HK-2 (cell line): Measurements from ENCODE around the gene C1QTNF1.

Source experiments
- DNase-seq: peaks from one replicate; pipeline ENCODE4 v3.0.0-alpha.2; 2018; ENCODE audit not compliant: unreplicated experiment

C1QTNF1 gene

DNA sequence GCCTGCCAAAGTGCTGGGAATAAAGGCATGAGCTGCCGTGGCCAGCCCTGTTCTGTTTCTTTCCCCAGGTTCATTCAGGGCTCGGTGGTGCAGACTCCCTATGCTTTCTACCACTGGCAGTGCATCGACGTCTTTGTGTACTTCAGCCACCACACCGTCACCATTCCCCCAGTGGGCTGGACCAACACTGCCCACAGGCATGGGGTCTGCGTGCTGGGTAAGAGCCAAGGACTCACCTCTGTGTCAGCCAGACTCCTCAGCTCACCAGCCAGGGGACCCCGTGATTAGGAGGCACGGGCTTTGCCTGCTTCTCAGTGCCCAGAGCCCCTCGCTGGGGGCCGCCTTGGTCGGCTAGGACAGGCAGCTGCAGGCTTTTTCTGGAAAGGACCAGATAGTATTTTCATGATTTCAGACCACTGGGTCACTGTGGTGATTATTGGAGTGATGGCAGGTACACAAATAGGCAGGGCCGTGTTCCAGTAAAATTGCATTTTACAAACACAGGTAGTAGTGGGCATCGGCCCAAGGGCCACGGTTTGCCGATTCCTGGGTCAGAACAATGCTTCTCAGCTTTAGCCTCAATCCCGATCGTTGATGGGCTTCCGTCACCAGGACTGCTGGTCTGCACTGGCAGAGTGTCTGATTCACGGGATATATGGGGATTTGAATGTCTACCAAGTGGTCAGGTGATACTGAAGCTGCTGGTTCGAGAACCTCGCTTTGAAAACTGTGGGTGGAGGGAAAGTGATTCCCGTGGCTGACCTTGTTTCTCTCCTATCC, 55.6 kb downstream of the C1QTNF1 start:
- no peak for DNase-seq

DNA sequence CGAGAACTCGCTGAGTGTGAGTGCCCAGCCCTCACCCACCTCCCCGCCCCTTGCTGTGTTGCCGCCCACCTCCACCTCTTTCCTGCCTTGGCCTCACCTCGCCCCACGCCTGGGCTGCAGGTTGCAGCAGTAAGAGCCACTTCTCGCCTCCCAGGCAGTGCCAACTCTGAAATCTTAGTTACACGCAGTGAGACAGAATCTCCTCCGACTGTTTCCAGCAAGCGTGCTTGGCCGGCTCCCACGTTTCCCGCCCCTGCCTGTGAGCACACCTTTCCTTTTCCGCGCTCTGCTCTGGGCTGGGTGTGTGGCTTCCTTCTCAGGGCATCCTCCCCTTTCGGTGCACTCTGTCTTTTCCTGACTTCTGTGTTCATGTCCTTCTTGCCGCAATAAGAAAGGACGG, 56.4 kb downstream of the C1QTNF1 start:
- DNase-seq, result no peak

DNA sequence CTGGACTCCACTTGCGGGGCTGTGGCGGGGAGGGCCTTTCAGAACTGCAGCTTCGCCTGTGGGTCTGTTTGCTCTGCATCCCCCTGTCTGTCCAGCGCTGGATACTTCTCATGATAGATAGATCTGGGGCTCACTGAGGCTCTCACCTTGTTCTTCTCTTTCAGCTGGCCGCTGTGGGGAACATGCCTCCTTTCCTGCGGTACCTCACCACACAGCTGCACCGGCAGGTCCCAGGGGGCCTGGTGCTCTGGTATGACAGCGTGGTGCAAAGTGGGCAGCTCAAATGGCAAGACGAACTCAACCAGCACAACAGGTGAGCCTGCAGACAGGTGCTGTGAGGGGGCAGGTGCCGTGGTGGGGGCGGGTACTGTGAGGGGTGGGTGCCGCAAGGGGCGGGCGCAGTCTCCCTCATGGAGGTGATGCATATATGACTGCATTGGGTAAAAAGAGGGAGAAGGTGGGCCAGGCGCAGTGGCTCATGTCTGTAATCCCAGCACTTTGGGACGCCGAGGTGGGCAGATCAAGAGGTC, 56.9 kb downstream of the C1QTNF1 start:
- no peak for DNase-seq

DNA sequence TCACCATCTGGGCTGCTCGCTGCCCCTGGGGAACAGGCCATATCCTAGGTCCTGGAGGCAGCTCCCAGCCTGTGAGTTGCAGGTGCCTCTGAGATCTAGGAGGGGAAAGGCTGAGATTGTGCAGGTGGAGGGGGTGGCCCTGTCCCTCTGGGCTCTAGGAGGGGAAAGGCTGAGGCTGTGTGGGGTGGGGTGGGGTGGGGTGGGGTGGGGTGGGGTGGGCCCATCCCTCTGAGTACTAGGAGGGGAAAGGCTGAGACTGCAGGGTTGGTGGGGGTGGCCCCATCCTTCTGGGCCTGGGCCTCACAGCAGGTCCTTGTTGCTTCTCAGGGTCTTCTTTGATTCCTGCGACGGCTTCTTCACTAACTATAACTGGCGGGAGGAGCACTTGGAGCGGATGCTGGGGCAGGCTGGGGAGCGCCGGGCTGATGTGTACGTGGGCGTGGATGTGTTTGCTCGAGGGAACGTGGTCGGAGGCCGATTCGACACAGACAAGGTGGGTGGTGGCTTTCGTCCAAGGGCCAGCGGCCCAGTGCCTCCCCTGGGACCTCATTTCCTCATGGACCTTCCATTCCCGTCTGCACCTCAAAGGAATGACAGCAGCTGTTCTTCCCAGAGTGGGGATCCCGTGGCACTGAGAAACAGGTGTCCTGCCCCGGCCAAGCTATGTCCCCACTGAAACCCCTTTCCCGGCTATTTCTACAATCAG, 57.8 kb downstream of the C1QTNF1 start:
- DNase-seq, result no peak

DNA sequence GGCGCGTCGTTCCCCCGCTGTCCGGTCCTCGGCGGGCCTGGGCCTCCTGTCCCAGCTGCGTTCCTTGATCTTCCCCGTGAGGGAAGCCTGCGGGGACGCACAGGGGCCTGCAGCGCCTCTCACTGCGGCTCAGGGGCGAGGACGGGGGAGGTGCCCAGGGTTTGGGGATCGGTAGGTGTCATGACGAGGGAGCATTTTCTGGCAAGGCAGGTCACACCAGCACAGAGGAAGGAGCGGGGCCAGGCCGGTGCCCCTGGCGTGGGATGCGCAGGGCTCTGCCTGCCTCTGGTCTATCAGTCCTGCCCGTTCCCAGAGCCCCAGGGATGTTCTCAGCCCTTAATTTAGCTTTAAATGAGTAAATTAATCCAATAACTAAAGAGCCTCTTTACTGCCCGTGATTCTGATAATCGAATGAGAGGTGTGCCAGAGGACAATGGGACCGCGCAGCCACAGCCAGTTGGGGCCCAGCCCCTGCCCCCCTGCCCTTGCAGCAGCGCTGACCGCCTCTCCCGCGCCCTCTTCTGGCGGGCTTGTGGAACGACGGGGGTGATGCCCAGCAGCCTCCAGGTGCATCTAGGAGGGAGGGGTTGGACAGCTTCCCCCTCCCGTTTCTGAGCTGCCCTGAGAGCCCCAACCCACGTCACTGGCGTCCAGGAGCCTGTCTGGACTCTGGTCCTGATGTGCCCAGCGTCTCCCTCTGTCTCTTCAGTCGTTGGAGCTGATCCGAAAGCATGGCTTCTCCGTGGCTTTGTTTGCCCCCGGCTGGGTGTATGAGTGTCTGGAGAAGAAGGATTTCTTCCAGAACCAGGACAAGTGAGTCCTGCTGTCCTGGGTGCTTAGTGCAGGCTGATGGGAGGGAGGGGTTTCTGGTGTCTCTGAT, 58.6 kb downstream of the C1QTNF1 start:
- peak; percentile 49 for DNase-seq

DNA sequence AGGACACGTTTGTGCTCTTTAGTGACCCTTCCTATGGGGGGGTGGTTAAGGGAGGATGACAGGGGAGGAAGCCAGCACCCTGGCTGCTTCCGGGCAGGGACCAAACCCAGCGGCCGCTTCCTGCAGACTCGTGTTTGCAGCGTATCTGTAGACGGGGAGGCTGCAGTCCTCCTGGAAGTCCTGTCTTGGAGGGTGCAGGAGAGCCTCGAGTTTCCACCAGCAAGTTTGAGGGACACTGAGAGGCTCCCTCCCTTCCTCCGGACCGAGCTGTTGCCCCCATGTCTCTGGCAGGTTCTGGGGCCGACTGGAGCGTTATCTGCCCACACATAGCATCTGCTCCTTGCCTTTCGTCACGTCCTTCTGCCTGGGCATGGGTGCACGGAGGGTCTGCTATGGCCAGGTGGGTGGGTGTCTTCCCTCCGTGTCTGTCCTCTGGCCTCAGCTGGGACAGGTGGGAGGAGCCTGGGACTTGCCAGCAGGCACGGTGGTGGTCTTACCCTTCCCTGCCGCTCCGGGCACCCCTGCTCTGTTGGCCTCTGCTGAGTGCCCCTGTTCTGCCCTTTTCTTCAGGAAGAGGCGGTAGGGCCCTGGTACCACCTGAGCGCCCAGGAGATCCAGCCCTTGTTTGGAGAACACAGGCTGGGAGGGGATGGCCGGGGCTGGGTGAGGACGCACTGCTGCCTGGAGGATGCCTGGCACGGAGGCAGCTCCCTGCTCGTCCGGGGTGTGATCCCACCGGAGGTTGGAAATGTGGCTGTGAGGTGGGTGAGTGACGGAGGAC, 59.4 kb downstream of the C1QTNF1 start:
- no peak for DNase-seq

DNA sequence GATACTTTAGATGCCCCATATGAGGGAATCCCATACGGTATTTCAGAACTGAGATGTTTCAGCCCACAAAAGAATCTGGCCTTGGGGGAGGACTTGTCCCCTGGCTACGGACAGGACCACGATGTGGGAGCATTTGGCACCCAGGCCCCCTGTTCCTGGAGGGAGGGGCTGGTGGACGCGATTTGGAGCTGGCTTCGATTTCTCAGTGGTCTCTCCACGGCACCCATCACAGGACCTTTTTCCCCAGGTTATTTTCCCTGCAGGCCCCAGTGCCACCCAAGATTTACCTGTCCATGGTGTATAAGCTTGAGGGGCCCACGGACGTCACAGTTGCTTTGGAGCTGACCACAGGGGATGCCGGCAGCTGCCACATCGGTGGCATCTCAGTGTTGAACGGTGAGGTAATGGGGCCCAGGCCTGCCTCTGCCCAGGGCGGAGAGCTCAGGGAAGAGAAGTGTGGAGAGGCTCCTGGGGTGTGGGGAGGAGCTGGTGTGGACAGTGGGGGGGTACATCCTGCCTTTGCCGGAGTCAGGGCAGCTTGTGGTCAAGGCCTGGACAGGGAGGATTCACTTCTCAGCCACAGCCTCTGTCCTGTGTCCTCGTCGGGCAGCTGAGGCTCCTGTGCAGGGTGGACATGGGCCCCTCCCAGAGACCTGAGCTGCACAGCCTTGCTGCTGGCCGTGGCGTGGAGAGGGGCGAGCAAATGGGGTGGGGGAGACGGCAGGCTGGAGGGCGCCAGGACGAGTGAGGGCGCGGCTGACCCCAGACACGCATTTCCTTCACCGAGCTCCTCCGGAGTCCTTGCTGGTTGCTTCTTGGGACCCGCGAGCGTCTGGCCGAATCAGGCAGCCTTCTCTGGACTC, 60.6 kb downstream of the C1QTNF1 start:
- DNase-seq, result no peak

DNA sequence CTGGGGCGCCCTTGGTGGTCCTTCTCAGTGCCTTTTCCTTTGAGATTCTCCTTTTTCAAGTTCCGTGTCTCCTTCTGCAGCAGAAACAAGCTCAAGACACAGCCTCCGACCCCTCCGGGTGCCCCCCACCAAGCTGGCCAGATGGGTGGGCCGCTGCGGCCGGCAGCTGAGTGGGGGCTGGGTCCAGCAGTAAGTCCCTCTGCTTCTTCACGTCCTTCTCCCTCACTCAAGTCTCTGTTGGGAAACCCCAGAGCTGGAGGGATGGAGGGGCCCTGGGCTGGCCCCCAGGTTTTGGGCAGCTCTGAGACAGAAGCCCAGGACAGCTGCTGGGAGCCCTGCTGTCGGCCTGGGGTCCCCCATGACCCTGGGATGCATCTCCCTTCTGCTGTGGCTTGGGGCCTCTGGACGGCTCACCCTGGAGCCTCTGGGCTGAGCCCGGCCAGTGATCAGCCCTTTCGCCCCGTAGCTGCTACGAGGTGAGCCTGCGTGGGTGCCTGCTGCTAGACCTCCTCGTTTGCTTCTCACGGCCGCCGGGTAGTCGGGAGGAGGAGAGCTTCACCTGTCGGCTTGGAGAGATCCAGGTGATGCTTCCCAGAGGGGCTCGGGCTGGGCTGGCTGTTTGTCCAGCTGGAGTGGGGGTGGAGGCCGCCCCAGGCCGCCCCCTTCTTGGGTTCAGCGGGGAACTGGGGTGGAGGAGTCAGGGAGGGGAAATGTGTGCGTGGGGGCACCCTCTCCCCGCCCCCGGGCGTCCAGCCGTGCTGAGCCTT, 61.4 kb downstream of the C1QTNF1 start:
- DNase-seq, result no peak

DNA sequence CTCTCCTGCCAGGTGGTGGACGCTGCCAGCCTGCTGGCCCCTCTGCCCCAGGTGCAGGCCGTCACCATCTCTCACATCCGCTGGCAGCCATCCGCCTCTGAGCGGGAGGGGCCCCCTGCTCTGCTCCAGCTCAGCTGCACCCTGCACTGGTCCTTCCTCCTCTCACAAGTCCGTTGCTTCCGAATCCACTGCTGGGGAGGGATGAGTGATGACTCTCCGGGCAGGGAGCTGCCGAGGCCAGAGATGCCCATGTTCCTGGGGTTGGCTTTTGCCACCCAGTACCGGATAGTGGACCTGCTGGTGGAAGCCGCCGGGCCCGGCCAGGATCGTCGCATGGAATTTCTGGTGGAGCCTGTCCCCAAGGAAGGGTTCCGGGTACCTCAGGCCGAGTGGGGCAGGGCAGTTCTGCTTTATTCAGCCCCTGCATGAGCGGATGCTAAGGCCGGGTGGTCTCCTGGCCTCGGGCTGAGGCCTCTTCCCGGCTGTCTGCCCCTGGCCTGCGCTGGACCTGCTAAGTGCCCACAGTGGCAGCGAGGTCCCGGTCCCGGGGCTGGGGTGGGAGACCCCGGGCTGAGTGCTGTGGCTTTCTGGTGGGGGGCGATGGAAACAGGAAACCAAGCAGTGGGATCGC, 62.1 kb downstream of the C1QTNF1 start:
- no peak for DNase-seq

DNA sequence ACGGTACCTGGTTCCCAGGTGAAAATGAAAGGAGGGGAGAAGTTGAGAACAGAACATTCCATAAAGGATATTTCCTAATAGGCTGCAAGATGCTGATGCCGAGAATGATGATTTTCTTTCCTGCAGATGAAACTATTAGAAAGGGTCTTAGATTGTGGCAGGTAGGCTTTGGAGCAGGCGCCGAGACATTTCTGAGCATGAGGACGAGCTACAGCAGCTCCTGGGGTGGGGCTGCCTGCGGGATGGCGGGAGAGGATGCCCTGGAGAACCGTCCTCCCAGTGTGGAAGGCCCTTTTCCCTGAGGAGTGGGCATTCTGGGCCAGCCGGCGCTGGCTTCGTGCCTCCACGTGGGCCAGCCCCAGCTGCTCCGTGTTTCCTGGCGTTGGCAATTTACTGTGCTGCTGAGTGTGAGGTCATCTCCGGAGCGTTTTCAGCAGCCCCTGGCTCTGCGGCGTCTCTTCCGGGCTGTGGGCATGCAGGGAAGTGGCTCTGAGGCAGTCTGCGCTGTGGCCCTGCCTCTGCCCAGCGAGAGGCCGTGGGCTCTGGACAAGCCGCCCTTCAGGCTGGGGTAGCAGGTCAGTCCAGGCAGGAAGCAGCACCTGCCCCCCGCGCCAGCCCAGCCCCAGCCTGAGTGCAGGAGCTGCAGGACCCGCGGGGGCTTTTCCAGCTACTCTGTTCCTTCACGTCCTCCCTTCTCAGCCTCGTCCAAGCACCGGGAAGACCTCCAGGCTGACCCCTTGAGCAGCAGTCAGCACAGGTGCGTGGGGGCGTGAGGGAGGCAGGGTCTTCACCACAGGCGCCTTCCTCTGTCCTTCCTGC, 62.8 kb downstream of the C1QTNF1 start:
- DNase-seq, result no peak

DNA sequence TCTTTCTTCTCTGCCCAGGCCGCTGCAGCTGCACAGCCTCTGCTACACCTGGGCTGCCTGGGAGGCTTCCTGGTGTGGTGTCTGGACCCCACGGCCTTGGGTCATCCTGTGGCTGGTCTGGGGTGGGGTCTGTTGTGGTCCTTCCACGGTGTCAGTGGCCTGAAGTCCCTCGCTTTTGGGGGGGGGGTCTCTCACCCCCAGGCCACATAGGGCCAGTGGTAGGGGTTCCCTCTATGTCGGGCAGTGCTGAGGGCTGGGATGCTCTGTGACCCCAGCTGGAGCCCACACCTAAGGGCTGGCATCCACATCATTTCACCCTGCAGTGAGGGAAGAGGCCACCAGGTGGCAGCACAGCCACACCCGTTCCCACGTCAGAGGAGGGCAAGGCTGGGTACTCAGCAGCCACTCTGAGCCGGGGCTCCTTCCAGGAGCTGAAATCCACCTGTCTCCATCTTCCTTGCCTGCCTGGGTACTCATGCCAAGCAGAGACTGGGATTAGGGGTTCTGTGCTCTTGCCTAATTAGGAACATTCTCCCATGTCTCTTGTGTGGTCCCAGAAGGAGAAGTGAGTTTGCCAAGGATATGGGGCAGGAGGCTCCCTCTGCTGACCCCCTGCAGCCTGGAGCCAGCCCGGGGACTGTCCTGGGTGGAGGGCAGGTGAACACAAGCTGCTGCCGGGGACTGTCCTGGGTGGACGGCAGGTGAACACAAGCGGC, 63.6 kb downstream of the C1QTNF1 start:
- DNase-seq, result peak; percentile 76

DNA sequence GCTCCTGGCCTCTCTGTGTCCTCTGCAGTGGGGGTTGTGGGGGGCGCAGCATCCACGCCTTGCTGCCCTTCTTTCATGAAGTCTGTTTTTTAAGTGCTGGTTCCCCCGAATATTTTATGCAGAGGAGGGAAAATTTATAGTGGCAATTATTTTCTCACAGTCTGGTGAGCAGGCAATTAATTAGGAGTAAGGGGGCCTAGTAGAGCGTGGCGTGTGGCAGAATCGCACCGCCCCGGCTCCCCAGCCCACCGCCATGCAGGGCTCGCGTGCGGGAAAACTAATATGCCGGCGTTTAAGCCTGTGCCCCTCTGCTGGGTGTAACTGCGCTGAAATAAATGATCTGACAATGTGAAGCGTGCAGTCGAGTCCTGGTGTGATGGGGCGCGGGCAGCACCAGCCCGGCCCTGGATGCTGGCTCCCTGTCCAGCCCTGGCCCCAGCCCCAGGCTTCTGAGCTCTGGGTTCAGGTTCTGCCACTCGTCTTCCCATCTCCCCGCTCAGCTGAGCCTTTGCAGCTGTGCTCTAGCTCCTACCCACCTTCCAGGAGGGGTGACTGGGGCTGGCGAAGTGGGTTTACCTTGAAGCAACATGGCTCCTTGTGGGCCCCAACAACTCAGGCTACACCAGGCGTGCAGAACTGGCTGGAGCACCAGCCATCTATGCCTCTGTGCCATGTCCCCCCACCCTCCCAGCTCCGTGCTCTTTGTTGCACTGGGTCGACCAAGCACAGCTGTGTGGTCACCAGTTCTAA, 64.5 kb downstream of the C1QTNF1 start:
- no peak for DNase-seq

DNA sequence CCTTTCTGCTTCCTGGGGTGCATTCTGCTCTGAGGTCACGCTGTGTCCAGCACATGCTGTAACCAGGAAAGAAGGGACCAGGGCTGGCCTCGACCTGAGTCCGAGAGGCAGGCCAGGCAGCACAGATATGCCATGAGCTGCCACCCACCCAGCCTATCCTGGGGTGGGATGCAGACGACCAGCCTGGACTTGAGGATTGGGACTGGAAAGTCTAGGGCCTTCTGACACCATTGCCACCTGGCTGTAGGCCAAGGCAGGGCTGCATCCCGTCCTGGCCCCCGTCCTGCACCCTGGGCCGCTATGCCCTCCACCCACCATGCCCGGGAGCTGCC, 65.0 kb downstream of the C1QTNF1 start:
- no peak for DNase-seq

DNA sequence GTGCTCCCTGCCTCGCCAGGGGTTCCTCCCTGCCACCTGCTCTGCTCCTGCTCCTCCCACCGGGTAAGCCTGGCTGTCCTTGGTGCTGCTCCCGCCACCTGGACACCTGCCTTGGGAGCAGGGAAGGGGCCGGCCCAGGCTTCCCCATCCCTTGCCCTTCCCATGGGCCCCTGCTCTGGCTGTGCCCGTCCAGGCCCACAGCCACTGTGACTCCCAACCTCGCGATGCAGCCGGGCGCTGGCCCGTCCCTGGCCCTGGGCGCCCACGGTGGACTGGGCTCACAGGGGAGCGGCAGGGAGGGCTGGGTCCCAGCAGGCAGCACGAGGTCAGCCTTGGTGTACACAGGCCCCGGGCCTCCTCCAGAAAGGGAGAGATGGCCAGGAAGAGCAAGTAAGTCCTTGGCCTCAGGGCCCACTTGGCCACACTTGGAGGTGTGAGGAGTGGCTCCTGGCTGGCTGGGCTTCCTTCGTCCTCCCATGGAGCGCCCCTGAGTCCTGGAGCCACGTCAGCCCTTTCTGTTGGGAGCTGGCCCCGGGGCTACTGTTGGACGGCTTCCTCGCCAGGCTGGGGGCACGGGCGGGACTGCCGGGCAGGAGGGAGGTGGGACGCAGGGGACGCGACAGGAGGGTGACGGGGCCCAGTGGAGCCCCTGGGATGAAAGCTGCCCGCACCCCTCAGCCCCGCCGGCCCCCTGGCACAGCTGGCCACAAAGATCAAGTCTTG, 65.9 kb downstream of the C1QTNF1 start:
- DNase-seq, result no peak

DNA sequence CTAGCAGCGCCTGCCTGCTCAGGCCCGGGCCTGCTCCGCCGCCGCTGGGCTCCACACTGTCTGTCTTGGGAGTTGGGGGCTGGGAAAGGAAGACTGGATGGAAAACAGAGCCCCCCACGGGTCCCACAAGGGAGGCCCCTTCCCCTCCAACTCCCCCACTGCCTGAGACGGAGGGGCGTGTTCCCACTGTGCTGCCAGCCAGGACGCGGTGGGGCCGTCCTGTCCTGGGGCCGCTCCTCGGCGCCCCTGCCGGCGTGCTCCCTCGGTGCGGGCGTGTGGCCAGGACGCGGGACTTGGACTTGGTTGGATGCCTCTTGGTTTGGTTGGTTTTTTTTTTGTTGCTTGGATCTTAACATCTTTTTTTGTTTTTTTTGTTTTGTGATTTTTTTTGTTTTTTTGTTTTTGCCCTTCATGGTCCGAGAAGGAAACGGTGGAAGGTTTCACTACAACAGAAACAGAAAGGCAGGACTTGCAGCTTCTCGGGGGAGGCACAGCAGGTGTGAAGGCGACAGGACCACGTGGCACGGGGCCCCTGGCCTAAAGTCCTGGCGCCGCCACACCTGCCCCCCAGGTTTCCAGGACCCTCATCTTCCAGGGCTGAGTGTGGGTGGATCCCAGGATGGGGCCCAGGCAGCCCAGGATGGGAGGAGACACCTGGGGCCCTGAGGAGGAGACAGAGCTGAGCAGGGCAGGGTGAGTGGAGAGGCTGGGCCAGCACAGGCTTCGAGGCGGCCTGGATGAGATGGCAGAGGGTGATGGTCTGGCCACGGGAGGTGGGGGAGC, 66.7 kb downstream of the C1QTNF1 start:
- DNase-seq, result no peak
